Measurements from ENCODE around the gene SH3BP1. TPM values are rescaled to one million over a fixed set of nuclear protein-coding genes. Genes with fewer than 3 reads are reported as not detected.

Gene SH3BP1
- polyA plus RNA-seq, 3 donors from 2014 or later = 12.6 to 41.2 (median 21.2) TPM

DNA sequence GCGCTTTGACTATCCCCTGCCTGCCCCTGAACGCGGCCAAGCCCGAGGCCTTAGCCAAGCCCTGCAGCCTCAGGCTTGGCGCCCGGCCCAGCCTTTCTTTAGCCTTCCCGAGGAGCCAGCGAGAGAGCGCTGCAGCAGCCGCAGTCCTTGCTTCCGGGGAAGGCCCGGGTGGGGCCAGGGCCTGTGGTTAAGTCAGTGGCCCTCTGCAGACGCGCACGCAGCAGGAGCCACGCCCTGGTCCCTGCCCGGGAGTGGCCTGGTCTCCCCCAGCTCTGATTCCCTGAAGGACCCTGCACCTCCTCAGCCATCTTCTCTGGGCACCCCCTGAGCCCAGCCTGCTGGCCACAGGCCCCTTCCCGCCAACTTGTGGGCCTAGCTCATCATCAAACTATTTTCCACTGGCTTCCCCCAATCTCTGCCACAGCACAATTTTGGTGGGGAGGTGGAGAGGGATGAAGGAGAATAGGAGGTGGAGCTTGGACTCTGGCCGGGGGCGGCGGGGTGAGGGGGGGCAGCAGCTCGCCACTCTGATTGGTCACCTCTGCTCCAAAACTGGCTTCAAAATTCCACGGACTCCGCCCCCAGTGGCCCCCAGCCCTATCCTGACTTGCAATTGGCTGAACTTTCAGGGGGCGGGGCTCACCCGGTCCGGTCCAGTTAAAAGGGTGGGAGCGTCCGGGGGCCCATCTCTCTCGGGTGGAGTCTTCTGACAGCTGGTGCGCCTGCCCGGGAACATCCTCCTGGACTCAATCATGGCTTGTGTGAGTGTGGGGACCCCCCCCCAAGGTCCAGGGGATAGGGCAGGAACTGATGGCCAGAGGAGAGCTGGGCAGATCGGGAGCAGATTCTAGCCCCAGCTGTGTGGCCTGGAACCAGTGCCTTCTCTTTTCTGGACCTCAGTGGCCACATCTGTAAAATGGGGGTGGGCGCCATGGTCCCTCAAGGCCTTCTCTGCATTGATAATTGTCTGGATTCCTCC lies 35.8 kb downstream of the SH3BP1 start, which contains the start of gene LGALS1:
TSS of gene LGALS1 (plus strand) at position 686 of the 979 bp plus-strand sequence. CDS start at position 753, 67 bp downstream.
- DNase-seq = peak; percentile 54 to 67 (median 65)
- H3K4me1 Mint-ChIP-seq = peaks cover 47 to 52% of the 10 kb centered on the region in 2 donors
- no peaks in the 10 kb centered on the region for H3K9me3 Mint-ChIP-seq
- peak within 1 kb of the TSS; percentile 90 to 97 (median 93) for H3K4me3 Mint-ChIP-seq
- H3K36me3 Mint-ChIP-seq = no peaks in the 10 kb centered on the region
- peak within 1 kb of the TSS; percentile 97 to 100 (median 99) for H3K27ac Mint-ChIP-seq
- peaks cover 4 to 9% (median 5%) of the 10 kb centered on the region in 3 donors for H3K27me3 Mint-ChIP-seq (ENCODE audit: low read depth in 3 of 3)

DNA sequence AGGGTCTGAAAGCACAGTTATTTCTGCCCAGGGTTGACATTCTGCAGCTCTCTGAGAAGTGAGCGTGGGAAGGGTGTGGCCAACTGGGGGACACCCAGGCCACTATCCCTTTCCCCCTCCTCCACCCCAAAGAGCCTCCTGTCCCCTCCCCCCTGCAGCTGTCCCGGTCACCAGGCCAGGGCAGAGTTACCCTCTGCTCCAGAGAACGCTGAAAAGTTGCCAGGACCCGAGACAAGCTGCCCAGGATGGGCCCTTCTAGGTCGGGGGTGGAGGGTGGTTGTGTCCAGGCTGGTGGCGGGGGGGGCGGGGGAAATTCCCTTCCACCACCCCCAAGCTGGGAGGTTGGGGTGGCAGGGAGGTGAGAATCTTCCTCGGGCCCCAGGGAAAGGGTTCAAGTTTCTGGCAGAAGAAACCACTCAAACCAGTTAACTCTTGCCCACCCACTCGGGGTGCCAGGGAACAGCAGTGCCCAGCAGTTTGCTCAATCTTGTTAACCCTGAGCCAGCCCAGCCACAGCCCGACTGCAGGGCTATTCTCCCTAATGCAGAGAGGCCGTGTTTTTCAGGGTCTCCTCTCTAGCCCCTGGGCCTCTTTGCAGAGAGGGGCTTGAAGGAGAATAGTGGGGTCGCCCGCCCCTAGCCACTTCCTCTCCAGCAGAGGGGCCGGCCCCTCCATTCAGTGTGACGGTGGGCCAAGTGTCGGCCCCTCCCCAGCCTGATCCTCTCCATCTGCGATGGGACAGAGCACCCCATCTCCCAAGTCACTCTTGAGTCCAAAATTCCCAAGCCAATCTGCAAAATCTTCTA lies 36.7 kb downstream of the SH3BP1 start:
- peak; percentile 28 to 40 (median 29) for DNase-seq
- H3K4me1 Mint-ChIP-seq = peaks cover 50 to 55% of the 10 kb centered on the region in 2 donors
- no peaks in the 10 kb centered on the region for H3K9me3 Mint-ChIP-seq
- peak overlapping the region; percentile 90 to 97 (median 93) for H3K4me3 Mint-ChIP-seq
- H3K36me3 Mint-ChIP-seq = no peaks in the 10 kb centered on the region
- H3K27me3 Mint-ChIP-seq (ENCODE audit: low read depth in 3 of 3) = peaks cover 4 to 9% (median 5%) of the 10 kb centered on the region in 3 donors
- peak overlapping the region; percentile 97 to 100 (median 99) for H3K27ac Mint-ChIP-seq

DNA sequence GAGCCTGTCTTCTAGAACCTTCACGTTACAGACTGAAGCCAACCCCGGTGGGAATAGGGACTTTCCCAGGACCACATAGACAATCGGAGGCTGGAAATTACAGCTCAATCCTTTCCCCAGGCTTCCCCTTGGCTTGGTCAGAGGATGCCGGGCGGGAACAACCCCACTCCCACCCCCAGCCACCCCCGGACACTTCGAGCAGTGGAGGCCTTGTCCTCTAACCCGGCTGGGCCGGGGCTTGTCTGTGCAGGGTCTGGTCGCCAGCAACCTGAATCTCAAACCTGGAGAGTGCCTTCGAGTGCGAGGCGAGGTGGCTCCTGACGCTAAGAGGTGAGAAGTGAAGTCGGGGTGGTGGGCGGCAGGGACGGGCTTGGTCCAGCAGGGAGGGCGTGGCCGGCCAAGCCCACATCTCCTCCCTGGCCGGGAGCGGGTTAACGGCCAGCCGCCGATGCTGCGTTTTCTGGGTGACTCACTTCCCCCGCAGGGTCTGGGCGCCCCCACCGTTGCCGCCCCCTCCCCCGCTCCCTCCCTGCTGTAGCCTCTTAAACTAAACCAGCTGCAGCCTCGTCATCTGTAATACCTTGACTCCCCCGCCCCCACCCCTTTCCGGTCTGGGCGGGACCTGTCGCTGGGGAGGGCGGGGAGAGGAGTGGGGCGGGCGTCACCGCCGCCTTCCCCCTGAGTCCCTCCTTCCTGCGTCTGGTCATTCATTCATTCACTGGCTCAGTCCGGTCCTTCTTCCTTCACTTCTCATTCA lies 37.4 kb downstream of the SH3BP1 start:
- no peaks in the 10 kb centered on the region for H3K9me3 Mint-ChIP-seq
- no peaks in the 10 kb centered on the region for H3K36me3 Mint-ChIP-seq
- H3K27ac Mint-ChIP-seq = peak overlapping the region; percentile 97 to 100 (median 99)
- peaks cover 57 to 60% of the 10 kb centered on the region in 2 donors for H3K4me1 Mint-ChIP-seq
- H3K27me3 Mint-ChIP-seq (ENCODE audit: low read depth in 3 of 3) = peaks cover 4 to 9% (median 5%) of the 10 kb centered on the region in 3 donors
- H3K4me3 Mint-ChIP-seq = peak overlapping the region; percentile 90 to 97 (median 93)
- DNase-seq = peak; percentile 92 to 94 (median 92)

- Mint-ChIP-seq H3K9me3 (no peaks in the 10 kb centered on the region), H3K4me3 (peak overlapping the region; percentile 90 to 97 (median 93)), H3K27me3 (ENCODE audit: low read depth in 3 of 3) (peaks cover 4 to 9% (median 5%) of the 10 kb centered on the region in 3 donors), H3K27ac (peak overlapping the region; percentile 97 to 100 (median 99)), H3K36me3 (no peaks in the 10 kb centered on the region), H3K4me1 (peaks cover 51 to 55% of the 10 kb centered on the region in 2 donors)
- no peak for DNase-seq
Measured at GRCh38 chr22:37677493-37677974, 38.1 kb downstream of the SH3BP1 start.

- Mint-ChIP-seq H3K4me1 (peaks cover 48 to 51% of the 10 kb centered on the region in 2 donors), H3K36me3 (no peaks in the 10 kb centered on the region), H3K9me3 (no peaks in the 10 kb centered on the region), H3K4me3 (peak overlapping the region in 3 of 5 donors; percentile 67 to 97 (median 92)), H3K27me3 (ENCODE audit: low read depth in 3 of 3) (peaks cover 4 to 9% (median 5%) of the 10 kb centered on the region in 3 donors), H3K27ac (peak overlapping the region; percentile 92 to 100 (median 98))
- DNase-seq = no peak
Measured at GRCh38 chr22:37678372-37678771, 38.9 kb downstream of the SH3BP1 start.

DNA sequence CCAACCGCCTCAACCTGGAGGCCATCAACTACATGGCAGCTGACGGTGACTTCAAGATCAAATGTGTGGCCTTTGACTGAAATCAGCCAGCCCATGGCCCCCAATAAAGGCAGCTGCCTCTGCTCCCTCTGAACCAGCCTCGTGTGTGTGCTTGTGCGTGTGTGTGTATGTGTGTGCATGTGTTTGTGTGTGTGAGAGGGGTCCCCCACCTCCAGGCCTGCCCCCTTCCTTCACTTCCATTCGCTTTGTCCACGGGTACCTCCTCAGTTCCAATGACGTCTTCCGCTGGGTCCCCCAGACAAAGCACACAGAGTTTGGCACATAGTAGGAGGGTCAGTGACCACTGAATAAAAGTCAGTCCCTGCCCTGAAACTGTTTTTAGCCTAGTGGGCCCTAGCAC lies 40.2 kb downstream of the SH3BP1 start:
- Mint-ChIP-seq H3K27ac (peak overlapping the region in 5 of 6 donors; percentile 80 to 86 (median 81)), H3K27me3 (ENCODE audit: low read depth in 3 of 3) (peaks cover 2 to 7% (median 5%) of the 10 kb centered on the region in 3 donors), H3K9me3 (no peaks in the 10 kb centered on the region), H3K4me1 (peaks cover 42 to 48% of the 10 kb centered on the region in 2 donors), H3K36me3 (no peaks in the 10 kb centered on the region), H3K4me3 (peak overlapping the region in 1 of 5 donors; percentile 51)
- DNase-seq = no peak

DNA sequence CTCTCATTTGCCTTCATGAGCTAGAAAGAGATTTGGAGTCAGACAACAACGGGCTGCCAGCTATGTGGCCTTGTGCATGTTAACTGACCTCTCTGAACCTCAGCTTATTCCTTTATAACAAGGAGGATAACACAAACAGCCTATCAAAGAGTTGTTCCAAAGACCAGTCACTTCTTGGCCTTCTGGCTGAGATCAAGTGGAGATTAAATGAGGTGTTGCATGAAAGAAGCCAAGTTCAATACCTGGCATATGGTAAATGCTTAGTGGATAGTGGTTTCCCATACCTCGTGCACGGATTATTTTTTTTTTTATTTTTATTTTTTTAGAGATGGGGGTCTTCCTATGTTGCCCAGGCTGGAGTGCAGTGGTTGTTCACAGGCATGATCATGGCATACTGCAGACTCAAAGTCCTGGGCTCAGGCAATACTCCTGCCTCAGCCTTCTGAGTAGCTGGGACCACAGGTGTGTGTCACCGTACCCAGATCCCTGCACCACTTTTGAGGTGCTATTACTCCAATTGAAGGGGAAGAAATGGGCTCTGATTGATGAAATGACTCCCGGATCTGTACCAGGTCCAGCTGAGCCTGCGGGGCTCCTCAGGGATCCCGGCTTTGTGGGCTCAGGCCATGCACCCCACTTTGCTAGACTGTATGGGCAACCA lies 40.9 kb downstream of the SH3BP1 start:
- Mint-ChIP-seq H3K36me3 (no peaks in the 10 kb centered on the region), H3K4me1 (peaks cover 39 to 43% of the 10 kb centered on the region in 2 donors), H3K27me3 (ENCODE audit: low read depth in 3 of 3) (peaks cover 2 to 7% (median 5%) of the 10 kb centered on the region in 3 donors), H3K27ac (peak overlapping the region in 5 of 6 donors; percentile 80 to 86 (median 81)), H3K4me3 (no peak overlapping the region), H3K9me3 (no peaks in the 10 kb centered on the region)
- DNase-seq = no peak

GRCh38 chr22:37681001-37681424 lies 41.5 kb downstream of the SH3BP1 start:
- no peak for DNase-seq
- Mint-ChIP-seq H3K27ac (peak overlapping the region in 5 of 6 donors; percentile 42 to 81 (median 60)), H3K36me3 (no peaks in the 10 kb centered on the region), H3K9me3 (no peaks in the 10 kb centered on the region), H3K4me3 (no peak overlapping the region), H3K27me3 (ENCODE audit: low read depth in 3 of 3) (peaks cover 3 to 8% (median 5%) of the 10 kb centered on the region in 3 donors), H3K4me1 (peaks cover 37 to 40% of the 10 kb centered on the region in 2 donors)

- H3K27me3 Mint-ChIP-seq (ENCODE audit: low read depth in 3 of 3) = peaks cover 3 to 9% (median 5%) of the 10 kb centered on the region in 3 donors
- no peaks in the 10 kb centered on the region for H3K9me3 Mint-ChIP-seq
- H3K4me3 Mint-ChIP-seq = no peak overlapping the region
- DNase-seq = peak; percentile 66 to 75 (median 71)
- H3K36me3 Mint-ChIP-seq = no peaks in the 10 kb centered on the region
- peaks cover 38 to 41% of the 10 kb centered on the region in 2 donors for H3K4me1 Mint-ChIP-seq
- H3K27ac Mint-ChIP-seq = peak overlapping the region in 5 of 6 donors; percentile 33 to 82 (median 63)
Measured at GRCh38 chr22:37681556-37682049, 42.1 kb downstream of the SH3BP1 start.

DNA sequence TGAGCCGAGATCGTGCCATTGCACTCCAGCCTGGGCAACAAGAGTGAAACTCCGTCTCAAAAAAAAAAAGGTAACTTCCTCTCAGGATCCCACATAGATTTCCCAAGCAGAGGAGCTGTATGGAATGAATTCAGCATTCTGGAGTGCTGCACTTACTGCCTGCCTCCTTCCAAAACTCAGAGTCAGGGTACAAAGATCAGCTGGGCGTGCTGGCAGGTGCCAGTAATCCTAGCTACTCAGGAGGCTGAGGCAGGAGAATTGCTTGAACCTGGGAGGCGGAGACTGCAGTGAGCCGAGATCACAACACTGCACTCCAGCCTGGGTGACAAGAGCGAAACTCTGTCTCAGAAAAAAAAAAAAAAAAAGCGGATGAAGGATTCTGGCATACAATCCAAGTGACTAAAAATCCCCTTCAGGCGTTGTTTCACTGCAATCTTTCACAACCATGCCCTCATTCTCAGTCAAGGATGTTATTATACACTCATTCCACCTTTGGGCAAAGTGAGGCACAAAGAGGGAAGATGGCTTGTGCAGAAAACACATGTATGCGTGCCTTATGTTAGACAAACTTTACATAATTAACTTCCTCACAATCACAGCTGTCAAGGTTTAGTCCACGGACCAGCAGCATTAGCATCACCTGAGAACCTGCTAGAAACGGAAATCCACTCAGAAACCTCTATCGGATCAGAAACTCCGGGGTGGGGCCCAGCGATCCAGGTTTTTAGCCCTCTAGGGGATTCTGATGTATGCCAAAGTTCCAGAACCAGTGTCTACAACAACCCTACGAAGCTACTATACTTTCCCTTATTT lies 45.5 kb downstream of the SH3BP1 start:
- no peak for DNase-seq
- Mint-ChIP-seq H3K27me3 (ENCODE audit: low read depth in 3 of 3) (peaks cover 2 to 6% (median 3%) of the 10 kb centered on the region in 3 donors), H3K4me1 (peaks cover 36 to 41% of the 10 kb centered on the region in 2 donors), H3K4me3 (peak overlapping the region in 4 of 5 donors; percentile 94 to 98 (median 98)), H3K9me3 (no peaks in the 10 kb centered on the region), H3K36me3 (peaks cover 0 to 10% (median 7%) of the 10 kb centered on the region in 3 donors), H3K27ac (peak overlapping the region in 3 of 6 donors; percentile 92 to 98 (median 97))

Measured in immature natural killer cell (primary cell).